ENCODE data around the gene CPTP. TPM values are rescaled to one million over a fixed set of nuclear protein-coding genes. Genes with fewer than 3 reads are reported as not detected.
A peak's percentile ranks its signal among the peaks of the same experiment; 100 is the strongest.

Gene CPTP
- total and polyA plus RNA-seq, 2 of the 13 experiments (the other 11 are each of a cell fraction or from before 2014, with no cell fraction given), result 5.5 to 9.3 TPM

GRCh38 chr1:1281533-1282321 is 42.9 kb upstream of the CPTP start (continued):
- TF ChIP-seq ZNF234 (CRISPR knock-in tag; conservative IDR thresholded peaks at IDR 0.05), result no peak
- TF ChIP-seq MXI1 (IDR thresholded peaks at IDR 0.05; ENCODE audit: borderline replicate concordance, low read depth, low read length), result 0 out of 3 replicates have a peak, but pooled peaks have one; percentile 20
- TF ChIP-seq ARID3A (IDR thresholded peaks at IDR 0.05; ENCODE audit: low read depth, low read length), result no peak
- peak; percentile 29 for TF ChIP-seq MAX (IDR thresholded peaks at IDR 0.05)
- no peak for TF ChIP-seq ZNF235 (CRISPR knock-in tag; IDR thresholded peaks at IDR 0.05; ENCODE audit: borderline replicate concordance)
- TF ChIP-seq HMG20B (CRISPR knock-in tag; conservative IDR thresholded peaks at IDR 0.05), result no peak
- TF ChIP-seq ZNF652 (CRISPR knock-in tag; IDR thresholded peaks at IDR 0.05; ENCODE audit: borderline replicate concordance, low read depth), result no peak
- no peak for TF ChIP-seq ZFP90 (CRISPR knock-in tag; IDR thresholded peaks at IDR 0.05; ENCODE audit: borderline replicate concordance)
- no peak for TF ChIP-seq HBP1 (CRISPR knock-in tag; IDR thresholded peaks at IDR 0.05; ENCODE audit: low read depth)
- no peak for TF ChIP-seq ZNF672 (CRISPR knock-in tag; IDR thresholded peaks at IDR 0.05)
- TF ChIP-seq ATF7-NPFF (CRISPR knock-in tag; IDR thresholded peaks at IDR 0.05; ENCODE audit: low read depth), result no peak
- no peak for TF ChIP-seq MAFF (IDR thresholded peaks at IDR 0.05; ENCODE audit: low read depth, low read length)
- TF ChIP-seq MZF1 (CRISPR knock-in tag; IDR thresholded peaks at IDR 0.05; ENCODE audit: borderline replicate concordance), result no peak
- TF ChIP-seq RERE (CRISPR knock-in tag; IDR thresholded peaks at IDR 0.05; ENCODE audit: low read depth), result no peak
- no peak for TF ChIP-seq ZNF20 (CRISPR knock-in tag; IDR thresholded peaks at IDR 0.05)
- no peak for TF ChIP-seq NBN (conservative IDR thresholded peaks at IDR 0.05)
- TF ChIP-seq ZNF292 (CRISPR knock-in tag; IDR thresholded peaks at IDR 0.05; ENCODE audit: borderline replicate concordance, low read depth), result peak; percentile 80
- no peak for TF ChIP-seq ZFP82 (CRISPR knock-in tag; IDR thresholded peaks at IDR 0.05; ENCODE audit: borderline replicate concordance)
